Fibroblast of the aortic adventitia (primary cell): ENCODE measurements around the gene AUTS2. TPM values are rescaled to one million over a fixed set of nuclear protein-coding genes. Genes with fewer than 3 reads are reported as not detected.

Source experiments
- DNase-seq: peaks from one replicate; pipeline ENCODE4 v3.0.0-alpha.2; 2010; ENCODE audit warnings: low read depth
- H3K4me3 ChIP-seq: 2 replicates; pipeline ENCODE4 v1.5.1; 2011; ENCODE audit warnings: low read depth, mild to moderate bottlenecking, control low read depth, low read length, moderate library complexity
- CTCF ChIP-seq: IDR thresholded peaks from 2 replicates; pipeline ENCODE4 v1.5.1; 2011; ENCODE audit warnings: mild to moderate bottlenecking, low read length, control low read depth, inconsistent platforms; ENCODE audit not compliant: insufficient read depth
- total RNA-seq: library from RNA; depleted of rRNA; stranded (reverse); fragments of >200 nt; gene quantifications from 2 replicates; pipeline ENCODE4 v1.2.3, GENCODE V29; 2012; ENCODE audit warnings: low replicate concordance

Gene AUTS2
- total RNA-seq, 1 donor: 10.7 TPM

- H3K4me3 ChIP-seq: no peak overlapping the region
- no peak for DNase-seq
- TF ChIP-seq CTCF: no peak
Observed at GRCh38 chr7:70104243-70104642, 506.0 kb downstream of the AUTS2 start.

GRCh38 chr7:70113078-70113477 is 514.8 kb downstream of the AUTS2 start:
- DNase-seq: no peak
- no peak overlapping the region for H3K4me3 ChIP-seq
- no peak for TF ChIP-seq CTCF

GRCh38 chr7:70113536-70113935 is 515.3 kb downstream of the AUTS2 start:
- DNase-seq: no peak
- TF ChIP-seq CTCF: no peak
- no peak overlapping the region for H3K4me3 ChIP-seq

GRCh38 chr7:70114806-70115205 is 516.5 kb downstream of the AUTS2 start:
- no peak overlapping the region for H3K4me3 ChIP-seq
- DNase-seq: no peak
- TF ChIP-seq CTCF: no peak

GRCh38 chr7:70116244-70116643 is 518.0 kb downstream of the AUTS2 start:
- TF ChIP-seq CTCF: no peak

GRCh38 chr7:70116867-70117266 is 518.6 kb downstream of the AUTS2 start:
- no peak for TF ChIP-seq CTCF
- no peak overlapping the region for H3K4me3 ChIP-seq
- DNase-seq: no peak

More at GRCh38 chr7:70116244-70116643, 518.0 kb downstream of the AUTS2 start:
- H3K4me3 ChIP-seq: no peak overlapping the region
- no peak for DNase-seq

GRCh38 chr7:70120851-70121250 is 522.6 kb downstream of the AUTS2 start:
- H3K4me3 ChIP-seq: no peak overlapping the region
- DNase-seq: no peak
- no peak for TF ChIP-seq CTCF
